Measurements from ENCODE around the gene DPEP2.

- TF ChIP-seq CTCF (IDR thresholded peaks at IDR 0.05): no peak
- no peak for TF ChIP-seq EZH2phosphoT487 (IDR thresholded peaks at IDR 0.05)
Measured at GRCh38 chr16:67941469-67942199, 57.6 kb downstream of the DPEP2 start.

All from neural progenitor cell (in vitro differentiated cells).